NCI-H1694 treated with DMSO at 0.1 percent for 48 hours (cell line): ENCODE results near the gene PLOD2.

Source experiments
- DNase-seq: peaks from one replicate; lab custom pipeline; 2025; lab: John Stamatoyannopoulos, UW

Gene PLOD2

GRCh38 chr3:146165877-146166276, 4.9 kb upstream of the PLOD2 start:
- DNase-seq = no peak

DNA sequence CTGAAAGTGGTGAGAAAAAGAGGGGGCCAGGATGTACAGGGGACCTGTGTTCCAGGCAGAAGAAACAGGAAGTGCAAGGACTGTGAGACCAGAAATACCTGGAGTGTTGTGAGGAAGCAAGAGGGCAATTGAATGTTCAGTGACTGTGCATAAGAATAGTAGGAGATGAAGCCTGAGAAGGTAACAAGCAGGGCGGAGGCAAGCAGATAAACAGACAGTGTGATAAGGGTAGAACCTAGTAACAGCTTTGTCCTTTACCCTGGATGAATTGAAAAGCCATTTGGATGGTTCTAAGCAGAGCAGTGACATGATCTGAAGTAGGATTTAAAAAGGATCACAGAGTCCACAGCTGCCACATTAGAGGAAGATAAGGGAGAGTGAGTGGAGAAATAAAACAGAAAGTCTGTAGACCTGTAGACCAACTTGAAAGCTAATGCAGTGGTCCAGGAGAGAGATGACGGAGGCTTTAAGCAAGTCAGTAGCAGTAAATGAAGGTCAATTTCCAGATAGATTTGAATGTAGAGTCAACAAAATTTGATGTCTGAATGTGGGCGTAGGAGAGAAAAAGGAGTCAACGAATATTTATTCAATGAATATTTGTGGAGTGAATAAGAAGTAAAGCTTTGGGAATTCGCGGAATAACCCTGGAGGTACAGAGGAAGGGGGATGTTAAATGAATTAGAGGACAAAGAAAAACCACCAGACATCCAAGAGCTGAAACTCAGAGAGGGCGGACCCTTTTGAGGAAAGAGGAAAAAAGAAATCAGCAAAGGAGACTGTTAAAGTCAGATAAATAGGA, 4.2 kb upstream of the PLOD2 start:
- no peak for DNase-seq

DNA sequence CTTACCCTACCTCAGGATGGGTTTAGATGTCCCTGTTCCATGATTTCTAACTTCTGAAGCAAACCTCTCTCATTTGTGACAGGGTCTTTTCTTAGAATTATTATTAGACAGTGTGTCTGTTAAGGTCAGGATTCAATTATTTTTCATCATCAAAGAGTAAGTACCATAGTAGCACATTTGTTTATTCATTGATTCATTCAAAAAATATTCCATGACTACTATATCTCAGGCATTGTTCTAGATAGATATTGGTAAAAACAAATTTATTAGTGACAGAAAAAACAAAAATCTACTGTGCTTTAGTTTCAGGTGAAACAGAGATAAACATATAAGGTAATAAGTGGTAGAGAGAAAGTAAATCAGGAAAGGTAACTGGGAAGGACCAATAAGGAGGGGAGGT, 3.5 kb upstream of the PLOD2 start:
- DNase-seq = no peak

GRCh38 chr3:146164071-146164470, 3.1 kb upstream of the PLOD2 start:
- no peak for DNase-seq

DNA sequence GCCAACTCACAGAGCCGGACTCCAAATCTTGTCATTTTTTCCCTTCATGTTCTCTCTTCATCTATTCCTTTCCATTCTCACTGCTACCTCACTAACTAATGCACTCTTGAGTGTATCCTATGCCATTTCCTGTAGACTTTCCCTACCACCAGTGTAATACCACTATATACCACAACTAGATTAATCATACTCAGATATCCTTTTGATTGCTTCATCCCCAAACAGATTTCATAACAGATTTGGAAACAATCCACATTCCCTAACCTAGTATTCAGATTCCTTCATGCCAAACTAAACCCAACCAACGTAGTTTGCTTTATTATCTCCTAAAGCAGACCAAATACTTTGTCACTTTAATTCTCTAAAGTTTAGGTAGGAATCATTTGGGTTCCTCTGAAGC, 2.6 kb upstream of the PLOD2 start:
- no peak for DNase-seq

- no peak for DNase-seq
Observed at GRCh38 chr3:146162561-146162960, 1.6 kb upstream of the PLOD2 start.

DNA sequence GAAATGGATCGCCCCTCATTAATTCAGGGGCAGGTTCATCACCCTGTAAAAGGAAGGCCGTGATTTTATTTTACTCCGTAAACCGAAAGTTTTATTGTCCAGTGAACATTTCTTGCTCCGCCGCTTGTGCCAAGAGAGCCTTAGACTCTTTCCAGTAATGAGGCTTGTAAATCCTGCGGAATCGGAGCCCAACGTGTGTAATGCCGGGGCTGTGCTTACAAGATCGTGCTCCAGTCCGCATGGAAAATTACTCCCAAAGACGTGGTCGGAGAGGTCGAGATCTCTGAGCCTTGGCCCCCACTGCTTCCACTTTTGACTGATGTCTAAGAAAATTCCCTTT, 649 bp upstream of the PLOD2 start:
- DNase-seq = no peak

- peak; percentile 62 for DNase-seq
Observed at GRCh38 chr3:146160321-146160963, 542 bp downstream of the PLOD2 start.

GRCh38 chr3:146159616-146160320, 1.2 kb downstream of the PLOD2 start:
- no peak for DNase-seq

- DNase-seq = no peak
Observed at GRCh38 chr3:146159037-146159436, 1.9 kb downstream of the PLOD2 start.

- no peak for DNase-seq
Observed at GRCh38 chr3:146157325-146158060, 3.5 kb downstream of the PLOD2 start.

- no peak for DNase-seq
Observed at GRCh38 chr3:146156666-146157314, 4.2 kb downstream of the PLOD2 start.

- no peak for DNase-seq
Observed at GRCh38 chr3:146156095-146156494, 4.9 kb downstream of the PLOD2 start.

- DNase-seq = no peak
Observed at GRCh38 chr3:146154995-146155394, 6.0 kb downstream of the PLOD2 start.

GRCh38 chr3:146154316-146154715, 6.7 kb downstream of the PLOD2 start:
- no peak for DNase-seq

GRCh38 chr3:146153429-146153828, 7.6 kb downstream of the PLOD2 start:
- no peak for DNase-seq

DNA sequence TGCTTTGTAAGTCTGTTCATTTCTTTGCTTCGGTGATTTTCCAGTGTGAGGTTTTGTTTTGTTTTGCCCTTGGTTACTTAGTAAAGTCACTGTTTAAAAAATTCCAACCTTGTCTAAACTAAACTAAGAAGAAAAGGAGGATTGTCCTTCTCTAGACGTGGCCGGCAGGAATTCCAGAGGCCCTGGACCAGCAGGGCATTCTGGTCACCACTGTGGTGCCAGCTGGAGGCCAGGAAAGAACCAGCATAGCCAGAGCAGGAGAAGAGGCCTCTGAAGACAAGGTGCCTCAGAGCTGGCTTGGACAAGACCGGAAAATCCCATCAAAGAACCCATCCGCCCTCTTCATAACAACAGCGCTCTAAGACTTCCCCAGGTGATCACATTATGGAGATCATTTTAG, 8.2 kb downstream of the PLOD2 start:
- DNase-seq = no peak

DNA sequence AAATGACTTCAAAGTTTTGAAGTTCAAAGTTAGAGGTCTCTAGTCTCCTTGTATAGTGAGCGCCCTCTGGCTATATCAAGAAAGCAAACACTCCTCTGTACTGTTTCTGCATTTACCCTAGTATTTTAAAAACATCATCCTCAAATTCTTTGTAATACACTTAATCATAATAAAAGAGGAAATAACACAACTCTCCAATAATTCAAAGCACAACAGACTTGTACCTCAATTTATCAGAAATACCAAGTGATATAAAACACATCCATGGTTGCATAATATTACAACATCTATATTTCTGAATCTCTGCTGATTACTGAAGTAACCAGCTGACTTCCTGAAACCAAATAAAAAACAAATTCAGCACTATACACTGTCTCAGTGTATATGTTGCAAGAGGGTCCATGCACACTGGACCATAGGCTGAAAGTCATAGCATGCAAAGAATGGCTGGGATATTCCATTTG, 12.5 kb downstream of the PLOD2 start:
- DNase-seq = no peak

DNA sequence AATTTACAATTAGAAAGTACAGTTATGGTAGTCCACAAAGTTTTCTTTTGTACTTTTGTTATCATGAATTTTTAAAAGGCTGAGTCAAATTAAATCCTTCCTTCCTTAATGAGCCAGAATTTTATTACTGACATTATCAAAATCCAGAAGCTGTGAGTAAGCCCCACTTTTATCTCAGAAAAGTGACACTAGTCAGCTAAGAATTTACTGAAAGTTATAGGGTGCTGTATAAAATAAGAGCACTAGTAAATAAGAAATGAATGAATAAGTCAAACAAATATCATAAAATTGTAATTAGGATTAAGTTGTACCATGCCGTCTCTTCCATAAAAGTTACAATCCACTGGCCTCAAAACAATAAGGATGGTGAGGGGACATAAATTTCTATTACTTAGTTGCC, 15.3 kb downstream of the PLOD2 start:
- no peak for DNase-seq

DNA sequence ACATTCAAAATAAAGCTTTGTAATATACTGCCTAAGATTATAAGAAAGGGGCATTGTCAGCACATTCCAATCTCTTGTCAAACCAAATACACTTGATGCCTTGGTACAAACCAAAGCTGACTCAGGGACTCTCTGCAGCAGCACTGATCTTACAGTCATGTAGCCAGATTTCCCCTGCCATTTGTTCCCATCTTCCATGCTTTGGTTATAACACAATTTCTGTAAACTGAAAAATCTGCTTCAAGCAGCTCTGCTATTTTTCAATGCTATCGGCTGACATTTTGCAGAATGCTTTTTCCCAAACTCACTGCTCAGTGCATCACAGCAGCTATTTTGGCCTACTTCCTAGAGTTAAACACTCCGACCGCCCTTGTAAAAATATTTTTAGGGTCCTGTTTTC, 18.2 kb downstream of the PLOD2 start:
- no peak for DNase-seq

- DNase-seq = no peak
Observed at GRCh38 chr3:146139586-146140110, 21.3 kb downstream of the PLOD2 start.

DNA sequence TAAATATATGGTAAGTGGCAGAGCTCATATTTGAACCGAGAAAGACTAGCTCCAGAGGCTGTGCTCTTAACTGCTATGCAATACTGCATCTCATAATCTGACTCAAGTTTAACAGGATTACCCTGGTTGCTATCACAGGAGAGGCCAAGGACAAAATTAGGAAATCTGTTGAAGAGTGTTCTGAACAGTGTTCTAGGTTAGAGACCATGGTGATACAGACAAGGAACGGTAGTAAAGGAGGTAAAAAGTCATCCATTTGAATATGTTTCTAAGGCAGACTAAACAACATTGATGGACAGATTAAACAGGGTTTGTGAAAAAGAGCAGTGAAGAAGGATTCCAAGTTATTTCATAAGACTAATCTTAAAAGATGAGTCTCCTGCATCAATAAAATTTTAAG, 22.1 kb downstream of the PLOD2 start:
- DNase-seq = no peak
